Ureter (tissue), 1 donor: ENCODE data around the gene MZT2A. TPM values are rescaled to one million over a fixed set of nuclear protein-coding genes. Genes with fewer than 3 reads are reported as not detected.
"Not testable (repeated sequence)": the region's sequence is repeated elsewhere in the genome, so short reads cannot be mapped to it uniquely, and the experiment has no call there.

ENCODE experiments used
- DNase-seq: peaks from one replicate; pipeline ENCODE4 v3.0.0-alpha.2; 2020; ENCODE audit warnings: low spot score
- total RNA-seq: library from RNA; stranded (reverse); gene quantifications from one replicate; pipeline ENCODE4 v1.2.4, GENCODE V29; 2023
- donor health status: DM: yes; HTN: yes; CAD: no.

MZT2A gene
- total RNA-seq, 1 donor from 2014 or later: 59.1 TPM

GRCh38 chr2:131520526-131520925 lies 28.3 kb upstream of the MZT2A start:
- no peak for DNase-seq

- not testable (repeated sequence) for DNase-seq
These were observed 27.8 kb upstream of the MZT2A start for GRCh38 chr2:131519871-131520470.

GRCh38 chr2:131519466-131519865 lies 27.3 kb upstream of the MZT2A start:
- no peak for DNase-seq

GRCh38 chr2:131518531-131518930 lies 26.3 kb upstream of the MZT2A start:
- DNase-seq: not testable (repeated sequence)

GRCh38 chr2:131517856-131518255 lies 25.7 kb upstream of the MZT2A start:
- not testable (repeated sequence) for DNase-seq

- DNase-seq: no peak
These were observed 25.1 kb upstream of the MZT2A start for GRCh38 chr2:131517106-131517831.

GRCh38 chr2:131516621-131517020 lies 24.4 kb upstream of the MZT2A start:
- not testable (repeated sequence) for DNase-seq

- DNase-seq: no peak
These were observed 23.8 kb upstream of the MZT2A start for GRCh38 chr2:131516011-131516410.

- not testable (repeated sequence) for DNase-seq
These were observed 23.0 kb upstream of the MZT2A start for GRCh38 chr2:131515235-131515634.

GRCh38 chr2:131514408-131515166 lies 22.4 kb upstream of the MZT2A start:
- not testable (repeated sequence) for DNase-seq

GRCh38 chr2:131511969-131512870 lies 20.0 kb upstream of the MZT2A start:
- DNase-seq: not testable (repeated sequence)

GRCh38 chr2:131511291-131511968 lies 19.2 kb upstream of the MZT2A start:
- not testable (repeated sequence) for DNase-seq

GRCh38 chr2:131509615-131510014 lies 17.4 kb upstream of the MZT2A start:
- DNase-seq: no peak

- DNase-seq: not testable (repeated sequence)
These were observed 12.0 kb upstream of the MZT2A start for GRCh38 chr2:131504082-131504750.

GRCh38 chr2:131503587-131503986 lies 11.4 kb upstream of the MZT2A start:
- not testable (repeated sequence) for DNase-seq

- DNase-seq: not testable (repeated sequence)
These were observed 6.2 kb upstream of the MZT2A start for GRCh38 chr2:131498321-131498973.

- not testable (repeated sequence) for DNase-seq
These were observed 3.3 kb upstream of the MZT2A start for GRCh38 chr2:131495506-131495905.

- DNase-seq: no peak
These were observed 1.2 kb upstream of the MZT2A start for GRCh38 chr2:131493199-131493968.
